HEK293T (cell line): ENCODE measurements around the gene ZNF835.
"Not testable (repeated sequence)": the region's sequence is repeated elsewhere in the genome, so short reads cannot be mapped to it uniquely, and the experiment has no call there.

Experiments used
- BHLHE40 ChIP-seq: fragments of 450-650 bp; IDR thresholded peaks from 2 replicates; pipeline ENCODE4 v1.6.1; 2016; ENCODE audit warnings: mild to moderate bottlenecking, moderate library complexity, borderline replicate concordance
- ELF4 ChIP-seq: fragments of 450-650 bp; IDR thresholded peaks from 2 replicates; pipeline ENCODE4 v1.6.1; 2017; ENCODE audit warnings: antibody characterized with exemption
- FOXA1 ChIP-seq: fragments of 450-650 bp; IDR thresholded peaks from 2 replicates; pipeline ENCODE4 v1.6.1; 2016; ENCODE audit warnings: mild to moderate bottlenecking
- FOXK2 ChIP-seq: fragments of 450-650 bp; IDR thresholded peaks from 2 replicates; pipeline ENCODE4 v1.6.1; 2016; ENCODE audit warnings: mild to moderate bottlenecking
- FOXM1 ChIP-seq: fragments of 450-650 bp; IDR thresholded peaks from 2 replicates; pipeline ENCODE4 v1.6.1; 2017; ENCODE audit warnings: mild to moderate bottlenecking, borderline replicate concordance
- HDGF ChIP-seq: fragments of 450-650 bp; IDR thresholded peaks from 2 replicates; pipeline ENCODE4 v1.6.1; 2017; ENCODE audit warnings: antibody characterized with exemption, borderline replicate concordance
- L3MBTL2 ChIP-seq: fragments of 450-650 bp; conservative IDR thresholded peaks from 2 replicates; pipeline ENCODE4 v1.6.1; 2016; ENCODE audit warnings: mild to moderate bottlenecking
- LEF1 ChIP-seq: fragments of 450-650 bp; IDR thresholded peaks from 2 replicates; pipeline ENCODE4 v1.6.1; 2017; ENCODE audit warnings: mild to moderate bottlenecking, borderline replicate concordance
- NFRKB ChIP-seq: fragments of 450-650 bp; IDR thresholded peaks from 2 replicates; pipeline ENCODE4 v1.6.1; 2016; ENCODE audit warnings: mild to moderate bottlenecking, moderate library complexity
- SUZ12 ChIP-seq: fragments of 450-650 bp; IDR thresholded peaks from 2 replicates; pipeline ENCODE4 v1.6.1; 2016; ENCODE audit warnings: mild to moderate bottlenecking
- TARDBP ChIP-seq: fragments of 450-650 bp; IDR thresholded peaks from 2 replicates; pipeline ENCODE4 v1.6.1; 2016
- ZNF384 ChIP-seq: fragments of 450-650 bp; IDR thresholded peaks from 2 replicates; pipeline ENCODE4 v1.6.1; 2016
- TF ChIP-seq, protein P1 (sequence below): fragments of 450-650 bp; IDR thresholded peaks from 2 replicates; pipeline ENCODE4 v1.6.1; 2016

GRCh38 chr19:56672610-56673009 is 1.1 kb upstream of the ZNF835 start:
- TF ChIP-seq L3MBTL2, FOXM1, TARDBP, BHLHE40, ELF4, FOXK2, FOXA1, NFRKB, HDGF, LEF1, ZNF384, SUZ12: not testable (repeated sequence)
- TF ChIP-seq, protein P1, sequence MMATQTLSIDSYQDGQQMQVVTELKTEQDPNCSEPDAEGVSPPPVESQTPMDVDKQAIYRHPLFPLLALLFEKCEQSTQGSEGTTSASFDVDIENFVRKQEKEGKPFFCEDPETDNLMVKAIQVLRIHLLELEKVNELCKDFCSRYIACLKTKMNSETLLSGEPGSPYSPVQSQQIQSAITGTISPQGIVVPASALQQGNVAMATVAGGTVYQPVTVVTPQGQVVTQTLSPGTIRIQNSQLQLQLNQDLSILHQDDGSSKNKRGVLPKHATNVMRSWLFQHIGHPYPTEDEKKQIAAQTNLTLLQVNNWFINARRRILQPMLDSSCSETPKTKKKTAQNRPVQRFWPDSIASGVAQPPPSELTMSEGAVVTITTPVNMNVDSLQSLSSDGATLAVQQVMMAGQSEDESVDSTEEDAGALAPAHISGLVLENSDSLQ = not testable (repeated sequence)
